HG03159 (cell line): ENCODE results near the gene CD2AP.

Experiments used
- ATAC-seq: cut with Tn5 transposase; IDR thresholded peaks from one replicate; pipeline ENCODE4 v1.9.1; 2021; ENCODE audit warnings: mild to moderate bottlenecking, moderate library complexity; ENCODE audit not compliant: unreplicated experiment

Gene CD2AP

GRCh38 chr6:47671777-47672176 is 194.2 kb downstream of the CD2AP start:
- ATAC-seq, result no peak

- no peak for ATAC-seq
Observed at GRCh38 chr6:47672816-47673215, 195.2 kb downstream of the CD2AP start.

- no peak for ATAC-seq
Observed at GRCh38 chr6:47674673-47675072, 197.1 kb downstream of the CD2AP start.
